Uterus (tissue), 4 donors: ENCODE data around the gene RTP4. TPM values are rescaled to one million over a fixed set of nuclear protein-coding genes. Genes with fewer than 3 reads are reported as not detected.

ENCODE experiments used
- DNase-seq, 2 donors: peaks; one replicate each; pipeline ENCODE4 v3.0.0-alpha.2; 2019 to 2020
- H3K27ac ChIP-seq, 2 donors: fragments of 200-600 bp; sonication (generic); 1 replicate in 1 of 2; 2 replicates in 1 of 2; pipeline ENCODE4 v1.5.1; 2016 to 2018
- H3K27me3 ChIP-seq, 2 donors: fragments of 200-600 bp; sonication (generic); one replicate each; pipeline ENCODE4 v1.5.1; 2018 to 2019; ENCODE audit warnings: control low read depth in 1 of 2
- H3K36me3 ChIP-seq, 2 donors: fragments of 200-600 bp; sonication (generic); one replicate each; pipeline ENCODE4 v1.5.1; 2019; ENCODE audit warnings: control low read depth in 1 of 2
- H3K4me1 ChIP-seq, 2 donors: fragments of 200-600 bp; sonication (generic); one replicate each; pipeline ENCODE4 v1.5.1; 2018 to 2019; ENCODE audit warnings: control low read depth in 1 of 2
- H3K4me3 ChIP-seq, 2 donors: fragments of 200-600 bp; sonication (generic); 1 replicate in 1 of 2; 2 replicates in 1 of 2; pipeline ENCODE4 v1.5.1; 2018 to 2019; ENCODE audit warnings: mild to moderate bottlenecking in 1 of 2
- H3K9me3 ChIP-seq, 2 donors: fragments of 200-600 bp; sonication (generic); one replicate each; pipeline ENCODE4 v1.5.1; 2019; ENCODE audit warnings: control low read depth in 1 of 2
- CTCF ChIP-seq, 4 experiments: fragments of 200-600 bp in 2 of 4; fragments of 450-650 bp in 2 of 4; sonication (generic) in 2 of 4; IDR thresholded peaks; one replicate each; pipeline ENCODE4 v1.5.1; 2016 to 2019; ENCODE audit warnings: antibody characterized with exemption in 4 of 4, mild to moderate bottlenecking in 2 of 4, moderate library complexity in 1 of 4
- POLR2A ChIP-seq, 2 donors: fragments of 450-650 bp; IDR thresholded peaks; one replicate each; pipeline ENCODE4 v1.6.1; 2016; ENCODE audit warnings: antibody characterized with exemption in 2 of 2, mild to moderate bottlenecking in 1 of 2, moderate library complexity in 1 of 2
- intact Hi-C: fragments of 100-400 bp; cut with DNase I; formaldehyde crosslinking; loops from one replicate; pipeline ENCODE4 v1.15.1; 2023; ENCODE audit warnings: low total_unique reads
- total RNA-seq, 4 donors: library from RNA; depleted of rRNA in 3 of 4; stranded (reverse); fragments of >200 nt in 3 of 4; gene quantifications; one replicate each; pipeline versions ENCODE4 v1.1.0 to v1.2.4, GENCODE V29; 2014 to 2023
- donor health status: DM: yes; HTN: yes; CAD: no.

RTP4 gene
- total RNA-seq, 4 donors from 2014 or later, result 0.51 to 5.1 (median 1.8) TPM

GRCh38 chr3:187352581-187353575 is 15.3 kb upstream of the RTP4 start:
- Histone ChIP-seq H3K9me3 (no peaks in the 10 kb centered on the region), H3K4me1 (no peaks in the 10 kb centered on the region), H3K4me3 (no peak overlapping the region), H3K36me3 (no peaks in the 10 kb centered on the region), H3K27me3 (no peaks in the 10 kb centered on the region), H3K27ac (no peak overlapping the region)
- no peak for DNase-seq
- no peak for TF ChIP-seq POLR2A (IDR thresholded peaks at IDR 0.05)
- TF ChIP-seq CTCF (IDR thresholded peaks at IDR 0.05), result no peak
- intact Hi-C loops, result no loop called here

GRCh38 chr3:187358068-187358467 is 10.1 kb upstream of the RTP4 start:
- TF ChIP-seq CTCF (IDR thresholded peaks at IDR 0.05) (no peak), POLR2A (IDR thresholded peaks at IDR 0.05) (no peak)
- no peaks in the 10 kb centered on the region for H3K9me3 ChIP-seq
- H3K4me3 ChIP-seq, result no peak overlapping the region
- DNase-seq, result no peak
- H3K27me3 ChIP-seq, result no peaks in the 10 kb centered on the region
- H3K27ac ChIP-seq, result no peak overlapping the region
- intact Hi-C loops, result no loop called here
- no peaks in the 10 kb centered on the region for H3K36me3 ChIP-seq
- no peaks in the 10 kb centered on the region for H3K4me1 ChIP-seq

DNA sequence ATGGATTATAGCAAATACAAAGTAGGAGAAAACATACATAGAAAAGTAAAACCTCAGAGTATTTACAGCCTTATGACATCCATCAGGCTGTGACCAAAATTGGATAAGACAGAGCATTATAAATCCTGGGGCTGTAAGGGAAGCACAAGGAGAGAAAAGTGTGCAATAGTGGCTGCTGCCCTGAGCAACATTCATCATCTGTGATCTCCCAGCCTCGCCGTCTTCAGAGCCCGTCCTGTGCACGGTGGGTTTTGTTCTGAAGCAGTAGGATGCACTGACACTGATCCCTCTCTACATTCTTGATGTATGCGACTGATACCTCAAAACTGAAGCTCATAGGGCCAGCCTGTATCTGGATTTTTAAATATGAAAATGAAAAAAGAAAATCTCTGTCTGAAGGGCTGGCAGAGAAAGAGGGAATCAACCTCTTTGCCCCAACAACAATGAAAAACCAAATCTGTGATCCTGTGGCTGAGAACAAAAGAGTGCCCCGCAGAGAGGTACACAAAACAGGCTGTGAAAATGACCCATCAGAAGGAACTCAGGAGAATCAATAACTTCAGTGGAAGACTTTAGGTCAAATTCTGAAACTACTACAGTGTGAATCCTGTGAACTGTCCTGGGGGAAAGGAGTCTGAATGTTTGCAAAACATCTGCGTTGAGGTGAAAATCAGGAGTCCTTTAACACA is 8.2 kb upstream of the RTP4 start:
- Histone ChIP-seq H3K27me3 (no peaks in the 10 kb centered on the region), H3K9me3 (no peaks in the 10 kb centered on the region), H3K4me1 (no peaks in the 10 kb centered on the region), H3K27ac (no peak overlapping the region), H3K4me3 (no peak overlapping the region), H3K36me3 (no peaks in the 10 kb centered on the region)
- DNase-seq, result no peak
- intact Hi-C loops, result no loop called here
- TF ChIP-seq CTCF (IDR thresholded peaks at IDR 0.05) (no peak), POLR2A (IDR thresholded peaks at IDR 0.05) (no peak)

DNA sequence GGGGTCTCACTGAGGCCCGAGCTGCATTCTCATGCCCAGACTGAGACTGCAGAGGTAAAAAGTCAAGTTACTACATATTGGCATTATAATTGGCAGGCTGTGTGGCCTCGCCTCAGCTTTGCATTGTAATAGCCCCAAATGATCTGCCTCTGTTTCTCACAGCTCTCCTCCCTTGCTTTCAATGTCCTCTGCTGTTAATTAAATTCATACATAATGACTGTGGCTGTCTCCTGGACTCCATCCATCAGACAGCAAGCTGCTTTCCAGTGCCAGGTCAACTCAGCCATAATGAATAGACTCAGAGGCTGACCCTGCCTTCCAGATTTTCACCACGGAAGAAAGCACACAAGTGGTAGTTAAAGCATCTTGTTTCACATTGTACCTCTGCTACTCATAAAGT is 7.6 kb upstream of the RTP4 start:
- TF ChIP-seq CTCF (IDR thresholded peaks at IDR 0.05) (no peak), POLR2A (IDR thresholded peaks at IDR 0.05) (no peak)
- Histone ChIP-seq H3K4me3 (no peak overlapping the region), H3K4me1 (no peaks in the 10 kb centered on the region), H3K27ac (no peak overlapping the region), H3K27me3 (no peaks in the 10 kb centered on the region), H3K36me3 (no peaks in the 10 kb centered on the region), H3K9me3 (no peaks in the 10 kb centered on the region)
- intact Hi-C loops, result no loop called here
- DNase-seq, result no peak

- no peak for DNase-seq
- no peak for TF ChIP-seq POLR2A (IDR thresholded peaks at IDR 0.05)
- TF ChIP-seq CTCF (IDR thresholded peaks at IDR 0.05), result no peak
- Histone ChIP-seq H3K36me3 (no peaks in the 10 kb centered on the region), H3K4me1 (no peaks in the 10 kb centered on the region), H3K4me3 (no peak overlapping the region), H3K9me3 (no peaks in the 10 kb centered on the region), H3K27ac (no peak overlapping the region), H3K27me3 (no peaks in the 10 kb centered on the region)
- intact Hi-C loops, result no loop called here
Observed at GRCh38 chr3:187361835-187362234, 6.3 kb upstream of the RTP4 start.
